GM23338 (cell line): ENCODE results near the gene DIAPH3. TPM values are rescaled to one million over a fixed set of nuclear protein-coding genes. Genes with fewer than 3 reads are reported as not detected.

Experiments used
- ATAC-seq: fragments of 200-7000 bp; cut with Tn5 transposase; 3 replicates; pipeline ENCODE4 v1.9.1; 2020
- DNase-seq: peaks from one replicate; pipeline ENCODE4 v3.0.0-alpha.2; 2015; ENCODE audit warnings: low spot score
- H2AFZ ChIP-seq: fragments of 200-600 bp; sonication (generic); 2 replicates; pipeline ENCODE4 v1.8.0; 2016; ENCODE audit warnings: antibody characterized with exemption, mild to moderate bottlenecking, moderate library complexity
- H3F3A ChIP-seq: fragments of 200-600 bp; sonication (generic); replicated peaks from 2 replicates; pipeline ENCODE4 v1.8.0; 2017; ENCODE audit warnings: antibody characterized with exemption, mixed run types, low read depth
- H3K27ac ChIP-seq: fragments of 200-600 bp; sonication (generic); 2 replicates; pipeline ENCODE4 v1.6.1; 2016; ENCODE audit warnings: low read depth
- H3K27me3 ChIP-seq: fragments of 200-600 bp; sonication (generic); 2 replicates; pipeline ENCODE4 v1.8.0; 2016; ENCODE audit warnings: mild to moderate bottlenecking, mixed run types, moderate library complexity; ENCODE audit not compliant: insufficient read depth
- H3K36me3 ChIP-seq: fragments of 200-600 bp; sonication (generic); 2 replicates; pipeline ENCODE4 v1.8.0; 2016; ENCODE audit warnings: mild to moderate bottlenecking; ENCODE audit not compliant: insufficient read depth
- H3K4me1 ChIP-seq: fragments of 200-600 bp; sonication (generic); 2 replicates; pipeline ENCODE4 v1.8.0; 2016; ENCODE audit warnings: mild to moderate bottlenecking, moderate library complexity; ENCODE audit not compliant: insufficient read depth
- H3K4me2 ChIP-seq: fragments of 200-600 bp; sonication (generic); 2 replicates; pipeline ENCODE4 v1.7.1; 2017; ENCODE audit warnings: mixed run types
- H3K4me3 ChIP-seq: fragments of 200-600 bp; sonication (generic); 2 replicates; pipeline ENCODE4 v1.6.1; 2016; ENCODE audit warnings: mixed run types
- H3K79me2 ChIP-seq: fragments of 200-600 bp; sonication (generic); replicated peaks from 2 replicates; pipeline ENCODE4 v1.8.0; 2017; ENCODE audit warnings: mild to moderate bottlenecking; ENCODE audit not compliant: insufficient read depth
- H3K9me2 ChIP-seq: fragments of 200-600 bp; sonication (generic); 2 replicates; pipeline ENCODE4 v1.8.0; 2017; ENCODE audit not compliant: insufficient read depth
- H4K20me1 ChIP-seq: fragments of 200-600 bp; sonication (generic); replicated peaks from 2 replicates; pipeline ENCODE4 v1.8.0; 2017; ENCODE audit warnings: mild to moderate bottlenecking; ENCODE audit not compliant: insufficient read depth
- H3K27ac Mint-ChIP-seq: 2 replicates; pipeline ENCODE4 v1.8.0; 2020; ENCODE audit warnings: inconsistent platforms, mild to moderate bottlenecking, moderate library complexity, mixed read lengths
- H3K27me3 Mint-ChIP-seq: 3 replicates; pipeline ENCODE4 v1.8.0; 2022; ENCODE audit warnings: low read depth, mild to moderate bottlenecking, moderate library complexity, mixed read lengths, inconsistent platforms; ENCODE audit not compliant: insufficient read depth, poor library complexity
- H3K36me3 Mint-ChIP-seq: 3 replicates; pipeline ENCODE4 v1.8.0; 2021; ENCODE audit warnings: low read depth, mild to moderate bottlenecking, inconsistent platforms, moderate library complexity, mixed read lengths
- H3K4me1 Mint-ChIP-seq: 3 replicates; pipeline ENCODE4 v1.8.0; 2020; ENCODE audit warnings: mild to moderate bottlenecking, inconsistent platforms, mixed read lengths
- H3K4me3 Mint-ChIP-seq: 3 replicates; pipeline ENCODE4 v1.8.0; 2021; ENCODE audit warnings: moderate library complexity, mild to moderate bottlenecking, inconsistent platforms, mixed read lengths
- H3K9me3 Mint-ChIP-seq: 3 replicates; pipeline ENCODE4 v1.8.0; 2020; ENCODE audit warnings: moderate library complexity, mild to moderate bottlenecking, inconsistent platforms, mixed read lengths
- CREB1 ChIP-seq: fragments of 250-450 bp; sonication (Bioruptor Pico); IDR thresholded peaks from 2 replicates; pipeline ENCODE4 v1.5.0; 2020; ENCODE audit warnings: low read depth, mild to moderate bottlenecking, moderate library complexity
- EZH2 ChIP-seq: fragments of 200-600 bp; sonication (generic); IDR thresholded peaks from one replicate; pipeline ENCODE4 v1.8.0; 2017; ENCODE audit warnings: antibody characterized with exemption, mild to moderate bottlenecking, low read depth; ENCODE audit not compliant: unreplicated experiment
- EZH2phosphoT487 ChIP-seq: fragments of 200-600 bp; sonication (generic); IDR thresholded peaks from one replicate; pipeline ENCODE4 v1.8.1; 2018; ENCODE audit warnings: antibody characterized with exemption; ENCODE audit not compliant: unreplicated experiment
- JUNB ChIP-seq: IDR thresholded peaks from one replicate; pipeline ENCODE4 v1.6.1; 2016; ENCODE audit warnings: antibody characterized with exemption; ENCODE audit not compliant: unreplicated experiment
- NANOG ChIP-seq: IDR thresholded peaks from 2 replicates; pipeline ENCODE4 v1.6.1; 2016; ENCODE audit warnings: antibody characterized with exemption, borderline replicate concordance
- POLR2AphosphoS5 ChIP-seq: IDR thresholded peaks from 2 replicates; pipeline ENCODE4 v1.6.1; 2016; ENCODE audit warnings: antibody characterized with exemption, low read depth
- STAT1 ChIP-seq: IDR thresholded peaks from one replicate; pipeline ENCODE4 v1.6.1; 2016; ENCODE audit warnings: antibody characterized with exemption; ENCODE audit not compliant: unreplicated experiment
- ZNF114 ChIP-seq: fragments of 250-450 bp; sonication (Bioruptor Pico); IDR thresholded peaks from 2 replicates; pipeline ENCODE4 v1.5.0; 2020; ENCODE audit warnings: mild to moderate bottlenecking, moderate library complexity
- ZNF331 ChIP-seq: fragments of 250-450 bp; sonication (Bioruptor Pico); IDR thresholded peaks from 2 replicates; pipeline ENCODE4 v1.5.0; 2020; ENCODE audit warnings: low read depth, mild to moderate bottlenecking, moderate library complexity
- polyA plus RNA-seq: library from polyadenylated mRNA; unstranded; fragments of >200 nt; fragmentation: Nextera tagmentation; extraction: Ambion mirVana; gene quantifications from 2 replicates; pipeline ENCODE4 v1.2.1, GENCODE V29; 2016
- total RNA-seq: library from RNA; depleted of rRNA; stranded (reverse); fragments of >200 nt; shearing (Covaris generic); gene quantifications from 2 replicates; pipeline ENCODE4 v1.2.3, GENCODE V29; 2014
- TF ChIP-seq, protein P1 (sequence below): IDR thresholded peaks from 2 replicates; pipeline ENCODE4 v1.6.1; 2016; ENCODE audit warnings: antibody characterized with exemption
- TF ChIP-seq, protein P2 (sequence below): IDR thresholded peaks from one replicate; pipeline ENCODE4 v1.6.1; 2018; ENCODE audit warnings: antibody characterized with exemption; ENCODE audit not compliant: unreplicated experiment
- TF ChIP-seq, protein P3 (sequence below), 2 experiments: fragments of 200-600 bp in 1 of 2; sonication (generic) in 1 of 2; conservative IDR thresholded peaks; 2 replicates each; pipeline versions ENCODE4 v1.5.1 to v1.6.1; 2016 to 2017; ENCODE audit warnings: antibody characterized with exemption in 2 of 2, low read depth in 2 of 2, mild to moderate bottlenecking in 2 of 2, moderate library complexity in 1 of 2

DIAPH3 gene
- total and polyA plus RNA-seq, 2 experiments from 2014 or later = 23.4 to 30.2 TPM

DNA sequence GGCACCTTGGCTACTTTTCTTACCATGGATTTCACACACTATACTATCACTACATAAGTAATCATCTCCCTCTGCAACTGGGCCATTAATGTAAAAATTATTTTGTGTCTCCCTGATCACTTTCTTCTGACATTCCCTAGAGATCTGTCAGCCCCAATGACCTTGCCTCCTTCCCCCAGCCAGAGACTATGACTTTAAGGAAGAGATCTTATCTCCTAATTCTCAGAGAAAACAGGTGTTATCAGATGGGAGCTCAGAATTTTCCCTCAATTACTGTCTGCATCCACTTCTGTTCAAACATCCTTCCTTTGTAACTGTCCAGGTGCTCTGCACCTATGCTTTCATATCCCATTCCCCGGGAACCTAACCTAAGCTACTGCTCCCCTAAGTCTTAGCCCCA is 397.5 kb downstream of the DIAPH3 start (continued):
- no peak for TF ChIP-seq ZNF331 (CRISPR knock-in tag)
- no peak for TF ChIP-seq POLR2AphosphoS5
- TF ChIP-seq ZNF114 (CRISPR knock-in tag) = no peak
- TF ChIP-seq JUNB = no peak
- TF ChIP-seq, protein P1, sequence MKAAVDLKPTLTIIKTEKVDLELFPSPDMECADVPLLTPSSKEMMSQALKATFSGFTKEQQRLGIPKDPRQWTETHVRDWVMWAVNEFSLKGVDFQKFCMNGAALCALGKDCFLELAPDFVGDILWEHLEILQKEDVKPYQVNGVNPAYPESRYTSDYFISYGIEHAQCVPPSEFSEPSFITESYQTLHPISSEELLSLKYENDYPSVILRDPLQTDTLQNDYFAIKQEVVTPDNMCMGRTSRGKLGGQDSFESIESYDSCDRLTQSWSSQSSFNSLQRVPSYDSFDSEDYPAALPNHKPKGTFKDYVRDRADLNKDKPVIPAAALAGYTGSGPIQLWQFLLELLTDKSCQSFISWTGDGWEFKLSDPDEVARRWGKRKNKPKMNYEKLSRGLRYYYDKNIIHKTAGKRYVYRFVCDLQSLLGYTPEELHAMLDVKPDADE = no peak
- no peak for TF ChIP-seq STAT1
- no peak for TF ChIP-seq EZH2
- TF ChIP-seq, protein P2, sequence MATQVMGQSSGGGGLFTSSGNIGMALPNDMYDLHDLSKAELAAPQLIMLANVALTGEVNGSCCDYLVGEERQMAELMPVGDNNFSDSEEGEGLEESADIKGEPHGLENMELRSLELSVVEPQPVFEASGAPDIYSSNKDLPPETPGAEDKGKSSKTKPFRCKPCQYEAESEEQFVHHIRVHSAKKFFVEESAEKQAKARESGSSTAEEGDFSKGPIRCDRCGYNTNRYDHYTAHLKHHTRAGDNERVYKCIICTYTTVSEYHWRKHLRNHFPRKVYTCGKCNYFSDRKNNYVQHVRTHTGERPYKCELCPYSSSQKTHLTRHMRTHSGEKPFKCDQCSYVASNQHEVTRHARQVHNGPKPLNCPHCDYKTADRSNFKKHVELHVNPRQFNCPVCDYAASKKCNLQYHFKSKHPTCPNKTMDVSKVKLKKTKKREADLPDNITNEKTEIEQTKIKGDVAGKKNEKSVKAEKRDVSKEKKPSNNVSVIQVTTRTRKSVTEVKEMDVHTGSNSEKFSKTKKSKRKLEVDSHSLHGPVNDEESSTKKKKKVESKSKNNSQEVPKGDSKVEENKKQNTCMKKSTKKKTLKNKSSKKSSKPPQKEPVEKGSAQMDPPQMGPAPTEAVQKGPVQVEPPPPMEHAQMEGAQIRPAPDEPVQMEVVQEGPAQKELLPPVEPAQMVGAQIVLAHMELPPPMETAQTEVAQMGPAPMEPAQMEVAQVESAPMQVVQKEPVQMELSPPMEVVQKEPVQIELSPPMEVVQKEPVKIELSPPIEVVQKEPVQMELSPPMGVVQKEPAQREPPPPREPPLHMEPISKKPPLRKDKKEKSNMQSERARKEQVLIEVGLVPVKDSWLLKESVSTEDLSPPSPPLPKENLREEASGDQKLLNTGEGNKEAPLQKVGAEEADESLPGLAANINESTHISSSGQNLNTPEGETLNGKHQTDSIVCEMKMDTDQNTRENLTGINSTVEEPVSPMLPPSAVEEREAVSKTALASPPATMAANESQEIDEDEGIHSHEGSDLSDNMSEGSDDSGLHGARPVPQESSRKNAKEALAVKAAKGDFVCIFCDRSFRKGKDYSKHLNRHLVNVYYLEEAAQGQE = no peak
- no peak for TF ChIP-seq NANOG
- TF ChIP-seq, protein P3, sequence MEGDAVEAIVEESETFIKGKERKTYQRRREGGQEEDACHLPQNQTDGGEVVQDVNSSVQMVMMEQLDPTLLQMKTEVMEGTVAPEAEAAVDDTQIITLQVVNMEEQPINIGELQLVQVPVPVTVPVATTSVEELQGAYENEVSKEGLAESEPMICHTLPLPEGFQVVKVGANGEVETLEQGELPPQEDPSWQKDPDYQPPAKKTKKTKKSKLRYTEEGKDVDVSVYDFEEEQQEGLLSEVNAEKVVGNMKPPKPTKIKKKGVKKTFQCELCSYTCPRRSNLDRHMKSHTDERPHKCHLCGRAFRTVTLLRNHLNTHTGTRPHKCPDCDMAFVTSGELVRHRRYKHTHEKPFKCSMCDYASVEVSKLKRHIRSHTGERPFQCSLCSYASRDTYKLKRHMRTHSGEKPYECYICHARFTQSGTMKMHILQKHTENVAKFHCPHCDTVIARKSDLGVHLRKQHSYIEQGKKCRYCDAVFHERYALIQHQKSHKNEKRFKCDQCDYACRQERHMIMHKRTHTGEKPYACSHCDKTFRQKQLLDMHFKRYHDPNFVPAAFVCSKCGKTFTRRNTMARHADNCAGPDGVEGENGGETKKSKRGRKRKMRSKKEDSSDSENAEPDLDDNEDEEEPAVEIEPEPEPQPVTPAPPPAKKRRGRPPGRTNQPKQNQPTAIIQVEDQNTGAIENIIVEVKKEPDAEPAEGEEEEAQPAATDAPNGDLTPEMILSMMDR (conservative IDR thresholded peaks at IDR 0.05; ENCODE audit: low read depth in 2 of 2) = no peak
- no peak for TF ChIP-seq EZH2phosphoT487
- TF ChIP-seq CREB1 (CRISPR knock-in tag) = no peak

DNA sequence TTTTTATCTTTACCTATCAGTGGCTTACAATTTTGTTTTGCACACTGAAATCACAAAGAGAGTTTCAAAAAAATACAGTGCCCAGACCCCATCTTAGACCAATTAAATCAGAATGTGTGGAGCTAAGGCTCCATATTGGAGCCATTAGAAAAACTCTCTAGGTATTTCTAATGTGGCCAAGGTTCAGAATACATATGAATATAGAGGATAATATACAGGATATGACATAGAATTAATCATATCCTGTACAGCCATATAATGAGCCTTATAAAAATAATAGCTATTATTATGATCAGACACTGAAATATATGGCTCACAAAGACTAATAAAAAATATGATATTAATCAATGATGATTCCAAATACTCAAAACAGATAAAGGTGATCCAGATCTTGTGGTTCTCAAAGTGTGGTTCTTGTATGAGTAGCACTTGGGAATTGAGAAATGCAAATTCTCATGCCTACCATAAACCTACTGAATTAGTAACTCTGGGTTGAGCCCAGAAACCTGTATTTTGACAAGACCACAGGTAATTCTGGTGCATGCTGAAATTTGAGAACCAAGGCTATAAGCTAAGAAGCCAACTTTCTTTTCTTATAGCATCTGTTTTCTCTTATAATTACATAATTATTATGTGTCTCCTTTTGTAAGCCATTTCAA is 408.0 kb downstream of the DIAPH3 start:
- H3F3A ChIP-seq = no peaks in the 10 kb centered on the region
- H2AFZ ChIP-seq = no peak overlapping the region
- Mint-ChIP-seq H3K4me3 (no peak overlapping the region), H3K9me3 (no peaks in the 10 kb centered on the region), H3K27ac (no peak overlapping the region), H3K4me1 (peaks cover 14% of the 10 kb centered on the region), H3K36me3 (no peaks in the 10 kb centered on the region), H3K27me3 (no peaks in the 10 kb centered on the region)
- ATAC-seq = no peak
- no peak for DNase-seq
- H3K27me3 ChIP-seq = no peaks in the 10 kb centered on the region
- no peak overlapping the region for H3K4me2 ChIP-seq
- no peaks in the 10 kb centered on the region for H3K36me3 ChIP-seq
- 0 out of 2 replicates have a peak, but pooled peaks cover under 1% of the 10 kb centered on the region for H3K4me1 ChIP-seq
- H3K9me2 ChIP-seq = no peaks in the 10 kb centered on the region
- no peaks in the 10 kb centered on the region for H4K20me1 ChIP-seq
- H3K79me2 ChIP-seq = no peaks in the 10 kb centered on the region
- no peak overlapping the region for H3K4me3 ChIP-seq
- H3K27ac ChIP-seq = no peak overlapping the region
- TF ChIP-seq, protein P1 = no peak
- TF ChIP-seq STAT1 = no peak
- no peak for TF ChIP-seq CREB1 (CRISPR knock-in tag)
- no peak for TF ChIP-seq POLR2AphosphoS5
- TF ChIP-seq EZH2 = no peak
